Mesodermal cell (in vitro differentiated cells): ENCODE results near the gene CRIP3.

Experiments
- H3K27ac ChIP-seq: 2 replicates; pipeline ENCODE4 v1.7.0; 2013; ENCODE audit warnings: mild to moderate bottlenecking, low read depth, low read length, moderate library complexity; ENCODE audit not compliant: severe bottlenecking
- H3K36me3 ChIP-seq: 2 replicates; pipeline ENCODE4 v1.7.1; 2013; ENCODE audit warnings: mild to moderate bottlenecking, low read length, moderate library complexity; ENCODE audit not compliant: control insufficient read depth, insufficient read depth
- H3K4me1 ChIP-seq: one replicate; pipeline ENCODE4 v1.7.1; 2013; ENCODE audit warnings: mild to moderate bottlenecking, low read length; ENCODE audit not compliant: insufficient read depth, control insufficient read depth, poor library complexity, severe bottlenecking
- H3K4me3 ChIP-seq: 2 replicates; pipeline ENCODE4 v1.7.0; 2013; ENCODE audit warnings: low read length, control low read depth, mild to moderate bottlenecking; ENCODE audit not compliant: insufficient read depth, poor library complexity, severe bottlenecking; ENCODE audit errors: extremely low read depth
- H3K9me3 ChIP-seq: 2 replicates; pipeline ENCODE4 v1.7.1; 2013; ENCODE audit warnings: mild to moderate bottlenecking, low read length, moderate library complexity; ENCODE audit not compliant: control insufficient read depth
- WGBS, 2 experiments: methylation state at CpG; one replicate each; pipeline ENCODE4 v1.1.5; 2013; ENCODE audit warnings: missing lambda C conversion rate in 2 of 2; ENCODE audit not compliant: insufficient coverage in 2 of 2; 5-methylcytosine and 5-hydroxymethylcytosine counted together

Gene CRIP3

GRCh38 chr6:43334466-43335095 is 26.0 kb upstream of the CRIP3 start:
- Histone ChIP-seq H3K4me1 (no peaks in the 10 kb centered on the region), H3K4me3 (no peak overlapping the region), H3K27ac (no peak overlapping the region), H3K9me3 (no peaks in the 10 kb centered on the region), H3K36me3 (peaks cover 26% of the 10 kb centered on the region)
- WGBS, 2 experiments, result 80% methylated on average over 1 of the region's 2 CpGs; no CpG with 5 or more reads in 1 of the 2 experiments

- no peaks in the 10 kb centered on the region for H3K36me3 ChIP-seq
- H3K4me1 ChIP-seq, result no peaks in the 10 kb centered on the region
- WGBS, 2 experiments, result 90 to 92% methylated on average over 2 of the region's 4 CpGs
- H3K27ac ChIP-seq, result no peak overlapping the region
- H3K9me3 ChIP-seq, result no peaks in the 10 kb centered on the region
- no peak overlapping the region for H3K4me3 ChIP-seq
Observed at GRCh38 chr6:43331891-43332290, 23.3 kb upstream of the CRIP3 start.

- H3K4me3 ChIP-seq, result no peak overlapping the region
- 86% methylated on average over 1 of the region's 1 CpG; no CpG with 5 or more reads in 1 of the 2 experiments for WGBS, 2 experiments
- H3K36me3 ChIP-seq, result no peaks in the 10 kb centered on the region
- H3K9me3 ChIP-seq, result no peaks in the 10 kb centered on the region
- no peak overlapping the region for H3K27ac ChIP-seq
- H3K4me1 ChIP-seq, result no peaks in the 10 kb centered on the region
Observed at GRCh38 chr6:43331470-43331869, 22.8 kb upstream of the CRIP3 start.

- no peak overlapping the region for H3K4me3 ChIP-seq
- no peaks in the 10 kb centered on the region for H3K36me3 ChIP-seq
- H3K27ac ChIP-seq, result no peak overlapping the region
- H3K9me3 ChIP-seq, result no peaks in the 10 kb centered on the region
- H3K4me1 ChIP-seq, result no peaks in the 10 kb centered on the region
- 43% methylated on average over 1 of the region's 1 CpG; no CpG with 5 or more reads in 1 of the 2 experiments for WGBS, 2 experiments
Observed at GRCh38 chr6:43328528-43328927, 19.9 kb upstream of the CRIP3 start.

GRCh38 chr6:43325876-43326275 is 17.2 kb upstream of the CRIP3 start:
- Histone ChIP-seq H3K36me3 (no peaks in the 10 kb centered on the region), H3K27ac (no peak overlapping the region), H3K4me1 (no peaks in the 10 kb centered on the region), H3K9me3 (no peaks in the 10 kb centered on the region), H3K4me3 (no peak overlapping the region)
- no CpG with 5 or more reads among the region's 1 CpG for WGBS, 2 experiments

GRCh38 chr6:43318011-43318410 is 9.4 kb upstream of the CRIP3 start:
- H3K27ac ChIP-seq, result no peak overlapping the region
- no peaks in the 10 kb centered on the region for H3K4me1 ChIP-seq
- H3K9me3 ChIP-seq, result no peaks in the 10 kb centered on the region
- WGBS, 2 experiments, result no CpG with 5 or more reads among the region's 2 CpGs
- no peaks in the 10 kb centered on the region for H3K36me3 ChIP-seq
- H3K4me3 ChIP-seq, result no peak overlapping the region

- WGBS, 2 experiments, result no CpG with 5 or more reads among the region's 1 CpG
- H3K27ac ChIP-seq, result no peak overlapping the region
Observed at GRCh38 chr6:43313813-43314212, 5.2 kb upstream of the CRIP3 start.

GRCh38 chr6:43311666-43312065 is 3.0 kb upstream of the CRIP3 start:
- WGBS, 2 experiments, result 80 to 83% methylated on average over 2 to 3 of the region's 3 CpGs
- Histone ChIP-seq H3K4me3 (no peak overlapping the region), H3K36me3 (no peaks in the 10 kb centered on the region), H3K27ac (no peak overlapping the region), H3K4me1 (no peaks in the 10 kb centered on the region), H3K9me3 (no peaks in the 10 kb centered on the region)

More at GRCh38 chr6:43313813-43314212, 5.2 kb upstream of the CRIP3 start:
- no peak overlapping the region for H3K4me3 ChIP-seq
- no peaks in the 10 kb centered on the region for H3K36me3 ChIP-seq
- no peaks in the 10 kb centered on the region for H3K4me1 ChIP-seq
- H3K9me3 ChIP-seq, result no peaks in the 10 kb centered on the region

GRCh38 chr6:43310624-43311023 is 2.0 kb upstream of the CRIP3 start:
- H3K9me3 ChIP-seq, result no peaks in the 10 kb centered on the region
- no peak overlapping the region for H3K27ac ChIP-seq
- no peak overlapping the region for H3K4me3 ChIP-seq
- no peaks in the 10 kb centered on the region for H3K4me1 ChIP-seq
- no peaks in the 10 kb centered on the region for H3K36me3 ChIP-seq

- WGBS, 2 experiments, result 90% methylated on average over 2 of the region's 2 CpGs; no CpG with 5 or more reads in 1 of the 2 experiments
- no peaks in the 10 kb centered on the region for H3K9me3 ChIP-seq
Observed at GRCh38 chr6:43310134-43310533, 1.5 kb upstream of the CRIP3 start.

GRCh38 chr6:43308990-43309477 is 408 bp upstream of the CRIP3 start:
- Histone ChIP-seq H3K4me3 (peak overlapping the region; percentile 23), H3K4me1 (no peaks in the 10 kb centered on the region), H3K9me3 (no peaks in the 10 kb centered on the region), H3K36me3 (no peaks in the 10 kb centered on the region), H3K27ac (no peak overlapping the region)
- 41 to 85% methylated on average over 2 to 8 of the region's 9 CpGs for WGBS, 2 experiments

More at GRCh38 chr6:43310134-43310533, 1.5 kb upstream of the CRIP3 start:
- Histone ChIP-seq H3K4me1 (no peaks in the 10 kb centered on the region), H3K27ac (no peak overlapping the region), H3K4me3 (no peak overlapping the region), H3K36me3 (no peaks in the 10 kb centered on the region)
